Activated CD8-positive, alpha-beta memory T cell treated with anti-CD3 and anti-CD28 coated beads, Interleukin-2, amount 10 ng/mL, durations not matched to agents 7 days and 5 days (primary cell): Measurements from ENCODE around the gene KLHDC8A. TPM values are rescaled to one million over a fixed set of nuclear protein-coding genes. Genes with fewer than 3 reads are reported as not detected.
"Not testable (repeated sequence)": the region's sequence is repeated elsewhere in the genome, so short reads cannot be mapped to it uniquely, and the experiment has no call there.

Source experiments
- ATAC-seq: fragments of 150-1000 bp; cut with Tn5 transposase; one replicate; pipeline ENCODE4 v1.10.0; 2021; ENCODE audit warnings: moderate library complexity
- CTCF ChIA-PET: fragments of 350-600 bp; sonication (Branson Sonifier 250); formaldehyde crosslinking; loops from one replicate; lab custom pipeline; 2021; ENCODE audit warnings: antibody characterized with exemption; lab: Charles Lee
- DNase-seq: peaks from one replicate; pipeline ENCODE4 v3.0.0-alpha.2; 2020
- H3K27ac Mint-ChIP-seq: one replicate; pipeline ENCODE4 v1.8.0; 2021; ENCODE audit warnings: mild to moderate bottlenecking, mixed read lengths
- H3K27me3 Mint-ChIP-seq: one replicate; pipeline ENCODE4 v1.8.0; 2021; ENCODE audit warnings: mixed read lengths
- H3K36me3 Mint-ChIP-seq: one replicate; pipeline ENCODE4 v1.8.0; 2021; ENCODE audit warnings: mild to moderate bottlenecking, mixed read lengths
- H3K4me1 Mint-ChIP-seq: one replicate; pipeline ENCODE4 v1.8.0; 2021; ENCODE audit warnings: mixed read lengths
- H3K4me3 Mint-ChIP-seq: one replicate; pipeline ENCODE4 v1.8.0; 2021; ENCODE audit warnings: mild to moderate bottlenecking, moderate library complexity, mixed read lengths
- H3K9me3 Mint-ChIP-seq: one replicate; pipeline ENCODE4 v1.8.0; 2022; ENCODE audit warnings: low read depth, mixed read lengths
- total RNA-seq, 2 experiments: library from RNA; stranded (reverse); gene quantifications; one replicate each; pipeline ENCODE4 v1.2.3, GENCODE V29; 2021

The KLHDC8A gene, protein sequence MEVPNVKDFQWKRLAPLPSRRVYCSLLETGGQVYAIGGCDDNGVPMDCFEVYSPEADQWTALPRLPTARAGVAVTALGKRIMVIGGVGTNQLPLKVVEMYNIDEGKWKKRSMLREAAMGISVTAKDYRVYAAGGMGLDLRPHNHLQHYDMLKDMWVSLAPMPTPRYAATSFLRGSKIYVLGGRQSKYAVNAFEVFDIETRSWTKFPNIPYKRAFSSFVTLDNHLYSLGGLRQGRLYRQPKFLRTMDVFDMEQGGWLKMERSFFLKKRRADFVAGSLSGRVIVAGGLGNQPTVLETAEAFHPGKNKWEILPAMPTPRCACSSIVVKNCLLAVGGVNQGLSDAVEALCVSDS
- not detected for total RNA-seq

- ATAC-seq = no peak
- no peaks in the 10 kb centered on the region for H3K36me3 Mint-ChIP-seq
- CTCF ChIA-PET = interaction anchor here (0.8 to 5.1 kb wide), 5 partner anchors 20 to 168 kb away, joined by 3 to 129 read pairs (median 3); no protein-coding TSS in a partner anchor
- no peak within 1 kb of the TSS for H3K4me3 Mint-ChIP-seq
- H3K27ac Mint-ChIP-seq = no peak within 1 kb of the TSS
- no peak for DNase-seq
- H3K9me3 Mint-ChIP-seq = no peaks in the 10 kb centered on the region
- peaks cover 35% of the 10 kb centered on the region for H3K27me3 Mint-ChIP-seq
- no peaks in the 10 kb centered on the region for H3K4me1 Mint-ChIP-seq
Measured at GRCh38 chr1:205356440-205357139, at the start of gene KLHDC8A. KLHDC8A (minus strand) TSS chr1:205356922; CDS start chr1:205343604, 13,318 bp downstream.

- ATAC-seq, H3K36me3 Mint-ChIP-seq, H3K9me3 Mint-ChIP-seq, H3K4me1 Mint-ChIP-seq, H3K4me3 Mint-ChIP-seq, H3K27ac Mint-ChIP-seq, DNase-seq: not testable (repeated sequence)
- CTCF ChIA-PET = interaction anchor here (0.9 to 1.5 kb wide), 3 partner anchors 25 to 251 kb away, joined by 3 read pairs; no protein-coding TSS in a partner anchor
- peaks cover 19% of the 10 kb centered on the region for H3K27me3 Mint-ChIP-seq
Measured at GRCh38 chr1:205406252-205406651, 49.5 kb upstream of the KLHDC8A start.

GRCh38 chr1:205404484-205404883, 47.8 kb upstream of the KLHDC8A start:
- H3K9me3 Mint-ChIP-seq, H3K4me3 Mint-ChIP-seq, CTCF ChIA-PET, DNase-seq, H3K36me3 Mint-ChIP-seq, H3K27ac Mint-ChIP-seq, ATAC-seq, H3K4me1 Mint-ChIP-seq: not testable (repeated sequence)
- H3K27me3 Mint-ChIP-seq = peaks cover 14% of the 10 kb centered on the region

GRCh38 chr1:205398586-205398985, 41.9 kb upstream of the KLHDC8A start:
- H3K4me3 Mint-ChIP-seq = no peak overlapping the region
- DNase-seq = no peak
- peaks cover 26% of the 10 kb centered on the region for H3K27me3 Mint-ChIP-seq
- no peaks in the 10 kb centered on the region for H3K4me1 Mint-ChIP-seq
- no peaks in the 10 kb centered on the region for H3K36me3 Mint-ChIP-seq
- H3K27ac Mint-ChIP-seq = no peak overlapping the region
- no peaks in the 10 kb centered on the region for H3K9me3 Mint-ChIP-seq
- ATAC-seq = no peak
- CTCF ChIA-PET = interaction anchor here (1.0 to 4.5 kb wide), 8 partner anchors 27 to 90 kb away, joined by 3 to 138 read pairs (median 4); no protein-coding TSS in a partner anchor

DNA sequence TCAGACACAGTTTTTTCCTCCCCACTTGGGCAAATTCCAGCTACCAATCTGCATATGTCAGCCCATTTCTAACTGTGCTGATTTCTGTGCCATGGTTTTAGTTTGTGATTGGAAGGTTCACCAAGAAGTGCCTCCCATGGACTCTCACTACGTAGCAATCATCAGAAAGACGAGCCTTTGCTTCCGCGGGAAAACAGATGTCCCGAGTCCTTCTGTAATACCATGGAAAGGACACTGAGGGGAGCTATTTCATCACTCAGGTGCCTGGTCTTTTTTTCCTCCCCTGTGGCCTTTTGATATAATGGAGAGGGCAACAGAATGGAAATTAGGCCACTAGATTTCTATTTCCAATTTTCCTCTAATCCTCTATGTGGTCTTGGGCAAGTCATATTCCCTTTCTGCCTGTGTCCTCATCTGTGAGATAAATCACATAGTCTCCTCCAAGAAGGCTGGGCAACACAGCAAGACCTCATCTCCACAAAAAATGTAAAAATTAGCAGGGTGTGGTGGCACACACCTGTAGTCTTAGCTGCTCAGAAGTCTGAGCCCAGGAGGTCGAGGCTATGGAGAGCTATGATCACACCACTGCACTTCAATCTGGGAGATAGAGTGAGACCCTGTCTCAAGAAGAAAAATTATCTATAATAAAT, 40.4 kb upstream of the KLHDC8A start:
- Mint-ChIP-seq H3K4me1 (no peaks in the 10 kb centered on the region), H3K9me3 (no peaks in the 10 kb centered on the region), H3K27ac (no peak overlapping the region), H3K4me3 (no peak overlapping the region), H3K36me3 (no peaks in the 10 kb centered on the region), H3K27me3 (peaks cover 31% of the 10 kb centered on the region)
- ATAC-seq (no peak), DNase-seq (no peak)
- CTCF ChIA-PET = interaction anchor here (0.8 to 4.5 kb wide), 34 partner anchors 10 to 261 kb away, joined by 3 to 138 read pairs (median 4); partner anchors contain the start of gene LEMD1

GRCh38 chr1:205395616-205396015, 38.9 kb upstream of the KLHDC8A start:
- ATAC-seq = no peak
- Mint-ChIP-seq H3K9me3 (no peaks in the 10 kb centered on the region), H3K36me3 (no peaks in the 10 kb centered on the region), H3K27ac (no peak overlapping the region), H3K4me3 (no peak overlapping the region), H3K4me1 (no peaks in the 10 kb centered on the region), H3K27me3 (peaks cover 42% of the 10 kb centered on the region)
- CTCF ChIA-PET = interaction anchor here (0.6 to 4.5 kb wide), 10 partner anchors 9 to 262 kb away, joined by 3 to 138 read pairs (median 6); no protein-coding TSS in a partner anchor
- no peak for DNase-seq

- CTCF ChIA-PET = interaction anchor here (1.0 to 3.8 kb wide), 3 partner anchors 93 to 132 kb away, joined by 3 to 10 read pairs (median 4); no protein-coding TSS in a partner anchor
- peaks cover 51% of the 10 kb centered on the region for H3K27me3 Mint-ChIP-seq
Measured at GRCh38 chr1:205392650-205393049, 35.9 kb upstream of the KLHDC8A start.

GRCh38 chr1:205391386-205391785, 34.7 kb upstream of the KLHDC8A start:
- CTCF ChIA-PET = interaction anchor here (1.0 to 3.8 kb wide), 4 partner anchors 37 to 138 kb away, joined by 4 to 10 read pairs (median 4); no protein-coding TSS in a partner anchor
- no peak overlapping the region for H3K27ac Mint-ChIP-seq
- DNase-seq (no peak), ATAC-seq (no peak)
- H3K4me1 Mint-ChIP-seq = no peaks in the 10 kb centered on the region
- H3K9me3 Mint-ChIP-seq = no peaks in the 10 kb centered on the region
- no peak overlapping the region for H3K4me3 Mint-ChIP-seq
- peaks cover 43% of the 10 kb centered on the region for H3K27me3 Mint-ChIP-seq
- H3K36me3 Mint-ChIP-seq = no peaks in the 10 kb centered on the region

More at GRCh38 chr1:205392650-205393049, 35.9 kb upstream of the KLHDC8A start:
- ATAC-seq (no peak), DNase-seq (no peak)
- Mint-ChIP-seq H3K27ac (no peak overlapping the region), H3K4me3 (no peak overlapping the region), H3K9me3 (no peaks in the 10 kb centered on the region), H3K4me1 (no peaks in the 10 kb centered on the region), H3K36me3 (no peaks in the 10 kb centered on the region)

- CTCF ChIA-PET = interaction anchor here (1.2 to 2.8 kb wide), 5 partner anchors 9 to 137 kb away, joined by 3 to 14 read pairs (median 6); no protein-coding TSS in a partner anchor
- Mint-ChIP-seq H3K4me3 (no peak overlapping the region), H3K27me3 (peaks cover 35% of the 10 kb centered on the region), H3K27ac (no peak overlapping the region), H3K36me3 (no peaks in the 10 kb centered on the region), H3K4me1 (no peaks in the 10 kb centered on the region), H3K9me3 (no peaks in the 10 kb centered on the region)
- ATAC-seq (no peak), DNase-seq (no peak)
Measured at GRCh38 chr1:205387845-205388244, 31.1 kb upstream of the KLHDC8A start.

DNA sequence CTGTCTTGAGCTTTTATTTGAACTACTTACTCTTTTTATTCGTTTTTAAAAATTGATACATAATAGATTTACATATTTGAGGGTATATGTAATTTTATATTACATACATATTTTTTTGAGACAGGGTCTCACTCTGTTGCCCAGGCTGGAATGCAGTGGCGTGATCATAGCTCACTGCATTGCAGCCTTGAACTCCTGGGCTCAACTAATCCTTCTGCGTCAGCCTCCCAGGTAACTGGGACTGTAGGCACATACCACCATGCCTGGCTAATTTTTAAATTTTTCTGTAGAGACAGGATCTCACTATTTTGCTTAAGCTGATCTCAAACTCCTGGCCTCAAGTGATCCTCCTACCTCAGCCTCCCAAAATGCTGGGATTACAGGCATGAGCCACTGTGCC, 26.3 kb upstream of the KLHDC8A start:
- ATAC-seq, H3K4me3 Mint-ChIP-seq, H3K9me3 Mint-ChIP-seq, H3K36me3 Mint-ChIP-seq, H3K27ac Mint-ChIP-seq, H3K4me1 Mint-ChIP-seq, CTCF ChIA-PET, DNase-seq: not testable (repeated sequence)
- peaks cover 21% of the 10 kb centered on the region for H3K27me3 Mint-ChIP-seq

DNA sequence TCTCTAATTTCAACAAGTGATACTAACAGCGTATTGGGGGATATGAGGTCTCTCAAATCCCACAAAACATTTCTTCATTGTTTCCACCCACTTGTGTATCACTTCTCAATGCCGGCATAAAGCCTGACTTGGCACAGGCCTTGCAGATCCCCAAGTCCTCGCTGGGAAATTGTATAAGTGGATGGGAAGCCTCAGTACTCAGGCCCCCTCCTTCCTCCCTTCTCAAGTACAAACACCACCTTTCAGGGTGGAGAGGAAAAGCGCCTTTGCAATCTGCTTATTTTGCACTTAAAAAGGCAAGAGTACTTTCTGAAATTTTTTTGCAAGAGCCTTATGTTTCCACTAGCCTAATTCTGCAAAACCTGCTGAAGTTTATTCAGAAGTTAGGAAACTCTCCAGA, 25.8 kb upstream of the KLHDC8A start:
- Mint-ChIP-seq H3K4me1 (no peaks in the 10 kb centered on the region), H3K27ac (no peak overlapping the region), H3K27me3 (peaks cover 25% of the 10 kb centered on the region), H3K4me3 (no peak overlapping the region), H3K9me3 (no peaks in the 10 kb centered on the region), H3K36me3 (no peaks in the 10 kb centered on the region)
- no peak for DNase-seq
- ATAC-seq = no peak
- CTCF ChIA-PET = no interaction called here

DNA sequence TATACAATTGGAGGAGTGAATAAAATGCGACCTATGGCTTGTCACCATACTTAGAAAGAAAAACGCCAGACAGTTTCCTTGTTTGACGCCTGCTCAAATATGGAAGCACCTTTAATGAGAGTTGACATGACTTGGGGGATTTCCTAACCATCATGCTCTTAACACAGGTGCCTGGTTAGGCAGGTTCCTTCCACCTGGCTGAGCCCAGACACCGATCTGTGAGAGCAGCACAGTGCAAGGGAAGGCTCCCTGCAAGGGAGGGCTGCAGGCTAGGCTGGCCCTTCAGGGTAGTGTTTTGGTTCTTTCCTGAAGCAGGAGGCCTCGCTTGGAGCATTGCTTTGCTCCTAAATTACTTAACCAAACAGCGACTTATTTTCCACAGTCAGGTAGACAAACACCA, 24.6 kb upstream of the KLHDC8A start:
- Mint-ChIP-seq H3K4me3 (no peak overlapping the region), H3K4me1 (no peaks in the 10 kb centered on the region), H3K27me3 (peaks cover 35% of the 10 kb centered on the region), H3K9me3 (no peaks in the 10 kb centered on the region), H3K27ac (no peak overlapping the region), H3K36me3 (no peaks in the 10 kb centered on the region)
- ATAC-seq (no peak), DNase-seq (no peak)
- CTCF ChIA-PET = interaction anchor here (1.8 to 2.0 kb wide), 2 partner anchors 27 to 104 kb away, joined by 5 to 10 read pairs; no protein-coding TSS in a partner anchor

- ATAC-seq (no peak), DNase-seq (no peak)
- Mint-ChIP-seq H3K9me3 (no peaks in the 10 kb centered on the region), H3K27me3 (peaks cover 40% of the 10 kb centered on the region), H3K27ac (no peak overlapping the region), H3K4me3 (no peak overlapping the region), H3K36me3 (no peaks in the 10 kb centered on the region), H3K4me1 (no peaks in the 10 kb centered on the region)
- CTCF ChIA-PET = interaction anchor here (1.0 to 2.0 kb wide), 4 partner anchors 9 to 144 kb away, joined by 3 to 10 read pairs (median 4); no protein-coding TSS in a partner anchor
Measured at GRCh38 chr1:205380882-205381281, 24.2 kb upstream of the KLHDC8A start.
